Non-pigmented ciliary epithelial cell (primary cell): Measurements from ENCODE around the gene HTT.

Source experiments
- DNase-seq: peaks from one replicate; pipeline ENCODE4 v3.0.0-alpha.2; 2010; ENCODE audit warnings: low read depth

HTT gene

DNA sequence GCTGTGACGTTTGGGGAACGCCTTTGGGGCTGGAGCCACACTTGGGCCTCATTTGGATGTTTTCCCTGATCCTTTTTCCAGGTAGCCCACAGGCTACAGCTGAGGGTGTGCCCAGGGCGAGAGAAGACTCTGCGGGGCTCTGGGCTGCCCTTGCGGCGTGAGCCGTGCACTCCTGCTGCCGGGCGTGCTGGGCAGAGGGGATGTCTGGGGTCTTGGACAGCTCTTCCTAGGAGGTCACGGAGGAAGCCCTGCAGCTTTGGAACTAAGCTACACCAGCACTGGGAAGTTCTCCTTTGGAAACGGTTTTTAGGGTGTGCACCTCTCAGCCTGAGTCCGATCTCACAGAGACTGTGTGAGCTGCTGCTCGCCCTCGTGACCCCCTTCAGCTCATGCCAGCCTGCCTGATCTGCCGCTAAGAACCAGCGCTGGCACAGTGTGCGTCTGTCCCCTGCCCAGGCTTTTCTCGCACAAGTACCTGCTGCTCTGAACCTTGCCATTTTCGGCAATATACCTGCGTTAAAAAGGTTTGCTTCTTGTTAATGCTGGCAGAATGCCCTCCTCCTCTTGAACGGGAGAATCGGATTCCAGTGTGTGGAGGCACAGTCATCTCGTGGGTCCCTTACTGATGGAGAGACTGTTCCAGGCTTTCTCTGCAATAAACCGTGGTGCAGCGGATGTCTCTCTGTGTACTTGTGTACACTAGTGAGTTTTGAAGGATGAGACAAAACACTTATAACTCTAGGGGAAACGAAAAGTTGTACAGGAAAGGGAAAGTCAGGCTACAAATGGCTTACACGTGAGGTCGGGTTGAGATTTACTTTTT is 188.8 kb downstream of the HTT start:
- no peak for DNase-seq

DNA sequence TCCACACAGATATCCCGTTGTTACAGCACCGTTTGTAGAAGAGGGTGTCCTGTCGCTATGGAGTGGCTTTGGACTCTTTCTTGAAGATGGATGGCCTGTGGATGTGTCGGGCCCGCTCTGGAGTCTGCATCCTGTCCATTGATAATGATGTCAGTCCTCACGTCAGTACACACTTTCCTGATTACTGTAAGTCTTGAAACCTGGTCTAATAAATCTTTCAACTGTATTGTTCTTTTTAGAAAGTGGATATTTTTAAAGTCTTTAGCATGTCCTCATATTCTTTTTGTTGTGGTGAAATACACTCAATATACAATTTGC is 189.4 kb downstream of the HTT start:
- no peak for DNase-seq

DNA sequence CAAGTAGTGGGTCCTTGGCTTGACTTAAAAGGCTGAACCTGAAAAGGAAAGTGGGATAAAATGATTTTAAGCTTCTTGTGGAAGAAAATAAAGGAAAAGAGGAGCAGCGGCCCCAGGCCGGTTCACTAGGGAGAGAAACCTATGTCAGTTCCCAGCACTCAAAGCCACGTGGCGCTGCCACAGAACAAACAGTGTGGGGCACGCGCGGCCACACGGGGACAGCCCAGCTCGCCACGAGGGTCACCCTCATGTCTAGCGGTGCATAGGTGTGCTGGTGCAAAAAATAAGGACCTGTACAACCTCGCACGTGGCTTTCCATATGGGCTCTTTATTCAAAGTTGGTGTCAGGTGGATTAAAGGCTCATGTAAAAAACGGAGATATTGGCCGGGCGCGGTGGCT is 191.6 kb downstream of the HTT start:
- no peak for DNase-seq

DNA sequence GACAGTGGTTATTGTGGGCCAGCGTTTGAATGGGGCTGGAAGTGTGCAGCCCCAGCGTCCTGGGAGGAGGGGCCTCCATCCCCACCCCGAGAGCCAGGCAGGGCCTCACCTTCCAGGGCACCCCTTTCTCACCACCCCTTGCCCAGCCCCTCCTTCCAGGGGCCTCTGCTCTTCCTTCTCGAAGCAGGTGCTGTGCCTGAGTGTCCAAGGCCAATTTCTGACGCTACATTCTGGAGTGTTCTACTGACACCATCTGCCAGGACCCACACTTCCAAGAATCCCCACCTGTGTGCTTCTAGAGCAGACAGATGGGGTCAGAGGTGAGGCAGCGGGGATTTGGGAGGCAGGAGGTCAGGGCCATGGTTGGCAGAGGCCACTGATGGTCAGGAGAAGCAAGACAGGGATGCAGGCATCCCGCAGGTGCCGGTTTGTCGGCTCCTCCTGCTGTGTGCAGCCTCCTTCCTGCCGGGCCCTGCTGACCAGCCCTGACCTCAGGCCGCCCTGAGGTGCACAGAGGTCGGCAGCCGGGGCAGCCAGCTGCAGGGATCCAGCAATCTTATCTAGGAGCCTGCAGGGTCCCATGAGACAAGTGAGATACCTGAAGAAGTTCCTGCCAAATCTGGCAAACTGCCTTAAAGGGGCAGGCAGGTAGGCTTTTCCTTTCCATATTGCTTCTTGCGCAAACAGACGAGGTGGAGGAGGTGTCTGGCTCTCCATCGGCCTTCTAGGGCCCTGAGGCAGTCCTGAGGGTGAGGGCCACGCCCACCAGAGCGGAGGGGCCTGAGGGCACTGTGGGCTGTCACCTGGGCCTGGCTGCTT is 193.3 kb downstream of the HTT start:
- DNase-seq, result no peak

DNA sequence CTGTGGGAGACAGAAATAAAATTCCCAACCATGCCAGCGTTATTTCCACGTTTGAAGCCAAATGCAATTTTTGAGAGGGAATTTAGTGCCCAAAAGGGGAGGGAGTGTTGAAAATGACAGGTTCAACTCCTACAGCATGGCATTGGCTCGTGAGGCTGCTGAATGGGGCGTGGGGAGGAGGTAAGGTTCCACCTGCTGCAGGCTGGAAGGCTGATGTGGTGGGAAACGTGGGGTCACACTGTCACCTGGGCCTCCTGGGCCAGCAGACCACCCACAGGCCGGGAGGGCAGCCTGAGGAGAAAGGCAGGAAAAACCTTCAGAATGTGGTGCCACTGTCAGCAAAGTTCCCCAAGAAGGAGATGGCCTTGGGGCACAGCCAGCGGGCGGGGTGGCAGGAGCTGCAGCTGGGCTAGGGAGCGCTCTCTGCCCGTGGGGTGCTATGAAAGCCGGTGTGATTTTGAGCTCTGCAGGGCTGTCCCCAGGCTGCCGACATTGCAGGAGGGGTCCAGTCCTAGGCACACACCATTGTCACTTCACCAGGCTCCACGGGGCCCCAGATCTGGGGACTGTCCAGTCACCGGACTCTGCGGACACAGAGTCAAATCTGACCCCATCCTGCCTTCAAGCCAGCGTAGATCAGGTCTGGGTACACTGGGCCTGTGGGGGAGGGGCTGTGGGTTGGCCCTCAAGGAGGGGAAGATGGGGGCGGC is 194.1 kb downstream of the HTT start:
- DNase-seq, result no peak

DNA sequence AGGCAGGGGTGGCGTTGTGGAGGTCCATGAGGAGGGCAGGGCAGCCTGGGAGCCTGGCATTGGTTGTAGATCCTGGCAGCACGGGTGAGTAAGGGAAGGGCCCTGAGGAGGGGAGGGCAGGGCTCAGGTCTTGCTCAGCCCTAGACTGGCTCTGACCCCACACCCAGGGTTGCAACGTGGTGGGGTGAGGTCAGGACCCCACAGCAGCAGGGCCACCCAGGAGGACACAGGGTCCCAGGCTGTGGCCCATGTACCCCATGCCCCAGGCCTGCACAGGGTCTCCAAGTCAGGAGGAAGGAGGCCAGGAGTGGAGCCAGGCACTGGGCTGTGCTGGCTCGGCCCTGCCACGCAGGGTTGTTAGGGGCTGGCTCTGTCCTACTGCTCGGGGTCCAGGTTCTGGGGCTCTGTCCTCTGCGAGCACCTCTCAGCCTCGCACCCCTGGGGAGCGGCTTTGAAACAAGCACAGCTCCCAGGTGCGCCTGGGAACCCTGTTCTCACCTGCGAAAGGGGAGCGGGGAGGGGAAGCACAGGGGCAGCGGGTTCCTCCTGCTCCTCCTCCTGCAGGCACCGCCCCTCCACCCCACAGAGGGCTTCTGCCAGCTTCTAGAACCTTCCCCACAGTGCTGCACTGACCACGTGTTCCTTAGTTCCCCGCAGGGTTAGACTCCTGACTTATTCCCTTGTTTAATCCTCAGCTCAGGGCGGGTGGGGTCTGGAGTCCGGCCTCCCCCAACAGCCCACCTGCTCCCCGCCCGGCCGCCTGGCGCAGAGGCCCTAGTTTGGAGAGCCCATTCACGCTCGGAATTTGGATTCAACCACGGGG is 194.8 kb downstream of the HTT start:
- DNase-seq, result no peak

DNA sequence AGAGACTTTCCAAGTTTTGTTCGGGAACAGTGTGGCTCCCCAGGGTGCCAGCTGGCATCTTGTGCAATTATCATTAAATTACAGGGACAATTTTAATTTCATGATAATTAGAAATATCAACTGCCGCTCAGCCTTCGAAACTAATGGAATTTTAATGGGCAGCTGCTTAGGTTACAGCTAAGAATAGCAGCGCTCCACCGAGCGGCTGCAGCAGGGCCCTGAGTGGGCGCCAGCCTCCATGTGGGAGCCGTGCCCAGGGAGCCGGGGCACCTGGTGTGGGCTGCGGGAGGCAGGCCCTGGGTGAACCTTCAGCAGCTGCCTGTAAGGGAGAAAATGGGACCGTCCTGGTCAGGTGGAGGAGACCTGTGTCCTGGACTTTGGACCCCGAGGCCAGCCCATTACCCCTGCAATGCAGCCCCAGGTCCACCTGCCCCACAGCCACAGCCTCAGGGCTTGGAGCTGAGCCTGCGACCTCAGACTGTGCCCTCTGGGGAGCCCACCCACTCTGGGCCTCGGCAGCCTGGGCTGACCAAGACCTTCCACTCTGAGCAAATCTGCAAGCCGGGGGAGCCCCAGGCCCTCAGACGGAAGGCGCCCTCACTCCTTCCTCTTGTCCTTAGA is 195.6 kb downstream of the HTT start:
- no peak for DNase-seq

DNA sequence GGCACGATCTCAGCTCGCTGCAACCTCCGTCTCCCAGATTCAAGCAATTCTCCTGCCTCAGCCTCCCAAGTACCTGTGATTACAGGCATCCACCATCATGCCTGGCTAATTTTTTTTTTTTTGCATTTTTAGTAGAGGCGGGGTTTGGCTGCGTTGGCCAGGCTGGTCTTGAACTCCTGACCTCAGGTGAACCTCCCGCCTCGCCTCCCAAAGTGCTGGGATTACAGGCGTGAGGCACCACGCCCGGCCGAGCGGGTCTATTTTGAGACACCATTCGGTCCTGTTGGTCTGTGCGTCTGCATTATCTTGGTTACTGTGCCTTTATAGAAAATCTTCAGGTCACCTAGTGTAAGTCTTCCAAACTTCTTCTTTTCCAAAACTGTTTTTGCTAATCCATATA is 196.7 kb downstream of the HTT start:
- DNase-seq, result no peak

DNA sequence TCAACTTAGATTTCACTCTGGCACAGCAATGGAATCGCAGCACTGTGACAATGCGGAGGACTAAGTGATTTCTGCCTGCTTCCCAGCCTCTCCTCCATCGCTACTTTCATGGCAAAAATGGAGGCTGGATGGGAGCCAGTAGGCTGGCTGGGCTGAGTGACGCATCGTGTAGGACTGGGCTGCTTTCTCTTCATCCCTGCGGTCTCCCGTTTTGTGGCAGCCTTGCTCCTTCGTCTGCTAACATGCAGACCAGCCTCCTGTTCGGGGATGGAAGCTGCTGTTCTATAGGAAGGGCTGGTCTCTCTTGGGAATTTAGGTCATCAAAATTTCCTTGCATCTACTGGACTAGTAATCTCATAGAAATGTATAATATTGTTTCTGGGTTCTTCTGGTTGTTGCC is 202.5 kb downstream of the HTT start:
- DNase-seq, result no peak

DNA sequence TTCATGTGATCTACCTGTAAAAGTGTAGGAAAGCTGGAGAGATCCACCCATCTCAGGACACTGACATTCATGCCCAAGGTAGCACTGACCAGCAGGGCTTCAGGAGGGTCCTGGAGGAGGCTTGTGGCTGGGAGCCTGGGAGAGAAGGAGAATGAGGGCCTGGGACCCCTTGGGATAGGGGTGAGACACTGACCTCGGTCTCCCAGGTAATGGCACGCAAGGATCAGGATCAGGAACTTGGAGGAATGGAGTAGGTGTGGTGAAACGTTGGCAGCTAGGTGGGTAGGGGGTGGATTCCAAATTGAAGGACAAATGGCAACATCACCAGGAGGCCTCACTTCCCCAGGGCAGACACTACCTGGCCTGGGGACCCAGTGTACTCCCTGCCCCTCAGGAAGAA is 206.0 kb downstream of the HTT start:
- no peak for DNase-seq

DNA sequence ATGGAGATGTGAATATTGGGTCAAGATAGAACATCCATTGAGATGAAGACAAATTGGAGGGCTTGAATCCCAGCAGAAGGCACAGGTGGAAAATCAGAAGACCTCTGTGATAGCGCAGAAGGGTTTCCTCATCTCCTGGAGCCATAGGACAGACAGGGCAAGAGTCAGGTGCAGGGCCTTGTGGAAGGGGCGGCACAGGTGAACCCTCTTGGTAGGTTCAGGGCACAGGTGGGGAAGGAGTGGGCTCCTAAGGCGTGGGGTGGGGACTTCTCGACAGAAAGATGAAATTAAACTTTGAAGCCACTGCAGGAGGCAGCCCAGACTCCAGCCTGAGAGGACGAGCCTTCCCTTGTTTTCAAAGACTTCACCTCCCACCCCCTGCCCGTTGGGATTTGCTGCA is 209.0 kb downstream of the HTT start:
- no peak for DNase-seq

DNA sequence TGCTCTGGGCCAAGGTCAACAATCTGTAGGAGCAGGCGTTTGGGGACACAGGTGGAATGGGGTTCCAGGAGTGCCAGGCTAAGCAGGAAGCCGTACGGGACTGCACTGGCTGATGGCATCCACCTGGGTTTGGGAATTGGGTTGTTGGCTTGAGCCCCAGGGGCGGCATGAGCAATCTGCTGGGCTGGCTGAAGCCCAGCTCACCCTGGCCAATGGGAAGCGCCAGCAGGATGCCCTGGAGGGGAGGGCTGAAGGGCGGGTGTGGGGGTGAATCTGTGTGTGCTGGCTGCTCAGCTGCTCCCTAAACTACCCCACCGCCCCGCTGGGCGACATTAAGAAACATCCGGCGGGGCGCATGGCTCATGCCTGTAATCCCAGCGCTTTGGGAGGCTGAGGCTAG is 209.4 kb downstream of the HTT start:
- no peak for DNase-seq

DNA sequence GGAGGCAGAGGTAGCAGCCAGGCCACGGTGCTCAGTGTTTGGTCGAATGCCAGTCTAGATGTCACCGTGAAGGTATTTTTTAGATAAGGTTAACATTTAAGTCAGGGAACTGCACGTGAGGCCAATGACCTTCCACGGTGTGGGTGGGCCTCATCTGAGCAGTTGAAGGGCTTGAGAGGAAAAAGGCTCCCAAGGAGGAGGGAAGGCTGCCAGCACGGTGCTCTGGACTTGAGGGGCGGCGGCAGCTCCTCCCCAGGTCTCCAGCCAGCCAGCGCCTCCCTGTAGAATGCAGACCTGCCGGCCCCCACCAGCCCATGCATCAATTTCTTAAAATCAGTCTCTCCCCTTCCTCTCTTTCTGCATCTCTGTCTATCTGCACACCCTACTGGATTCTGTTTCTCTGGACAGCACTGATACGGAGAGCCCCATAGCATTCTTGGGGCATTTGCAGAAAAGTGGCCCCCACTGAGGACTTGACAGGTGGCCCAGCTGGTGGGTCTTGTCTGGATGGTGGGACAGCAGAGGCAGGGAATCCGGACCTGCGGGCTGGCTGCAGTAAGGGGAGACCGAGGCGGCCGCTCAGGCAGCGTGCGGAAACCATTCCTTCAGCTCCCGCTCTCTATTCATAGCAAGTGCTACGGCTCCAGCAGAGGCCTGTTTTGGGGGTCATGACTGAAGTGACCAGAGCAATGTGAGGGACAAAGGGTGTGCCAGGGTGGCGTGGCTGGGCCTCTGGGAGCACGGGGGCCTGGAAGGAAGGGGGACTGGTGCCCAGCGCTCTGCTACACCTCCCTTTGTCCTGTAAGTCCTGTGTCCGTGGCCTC is 210.5 kb downstream of the HTT start:
- no peak for DNase-seq

DNA sequence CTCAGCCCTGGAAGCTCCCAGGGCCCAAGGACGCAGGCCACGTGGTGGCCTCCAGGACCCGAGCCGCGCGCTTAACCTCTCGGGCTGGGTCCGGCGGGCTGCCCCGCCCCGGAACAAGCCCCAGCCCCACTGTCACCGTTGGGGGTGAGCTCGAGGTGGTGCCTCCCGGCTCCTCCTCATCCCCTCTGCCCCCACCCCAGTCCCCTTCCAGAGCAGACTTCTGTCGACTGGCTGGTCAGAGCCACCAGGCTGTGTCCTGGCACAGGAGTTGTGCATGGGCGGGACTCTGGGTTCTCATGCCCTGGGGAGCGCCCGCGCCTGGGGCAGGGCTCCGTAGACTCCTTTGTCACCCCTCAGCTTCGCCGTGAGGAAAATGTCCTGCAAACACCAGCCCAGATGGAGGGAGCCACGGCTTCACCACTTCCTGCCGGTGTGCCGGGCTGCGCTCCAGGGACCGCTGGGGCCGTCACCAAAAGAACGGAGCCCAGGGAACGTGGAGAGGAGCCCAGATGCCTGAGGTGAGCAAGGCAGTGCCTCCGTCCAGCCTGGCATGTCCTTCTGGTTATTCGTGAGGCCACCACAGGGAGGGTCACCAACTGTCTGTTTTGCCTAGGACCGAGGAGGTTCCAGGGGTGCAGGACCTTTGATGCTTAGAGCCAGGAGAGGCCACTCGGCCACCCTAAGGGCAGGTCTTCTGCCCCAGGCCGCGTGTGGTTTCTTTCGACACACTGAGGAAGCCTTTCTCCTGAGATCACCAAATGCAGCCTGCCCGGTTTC is 211.3 kb downstream of the HTT start:
- no peak for DNase-seq

DNA sequence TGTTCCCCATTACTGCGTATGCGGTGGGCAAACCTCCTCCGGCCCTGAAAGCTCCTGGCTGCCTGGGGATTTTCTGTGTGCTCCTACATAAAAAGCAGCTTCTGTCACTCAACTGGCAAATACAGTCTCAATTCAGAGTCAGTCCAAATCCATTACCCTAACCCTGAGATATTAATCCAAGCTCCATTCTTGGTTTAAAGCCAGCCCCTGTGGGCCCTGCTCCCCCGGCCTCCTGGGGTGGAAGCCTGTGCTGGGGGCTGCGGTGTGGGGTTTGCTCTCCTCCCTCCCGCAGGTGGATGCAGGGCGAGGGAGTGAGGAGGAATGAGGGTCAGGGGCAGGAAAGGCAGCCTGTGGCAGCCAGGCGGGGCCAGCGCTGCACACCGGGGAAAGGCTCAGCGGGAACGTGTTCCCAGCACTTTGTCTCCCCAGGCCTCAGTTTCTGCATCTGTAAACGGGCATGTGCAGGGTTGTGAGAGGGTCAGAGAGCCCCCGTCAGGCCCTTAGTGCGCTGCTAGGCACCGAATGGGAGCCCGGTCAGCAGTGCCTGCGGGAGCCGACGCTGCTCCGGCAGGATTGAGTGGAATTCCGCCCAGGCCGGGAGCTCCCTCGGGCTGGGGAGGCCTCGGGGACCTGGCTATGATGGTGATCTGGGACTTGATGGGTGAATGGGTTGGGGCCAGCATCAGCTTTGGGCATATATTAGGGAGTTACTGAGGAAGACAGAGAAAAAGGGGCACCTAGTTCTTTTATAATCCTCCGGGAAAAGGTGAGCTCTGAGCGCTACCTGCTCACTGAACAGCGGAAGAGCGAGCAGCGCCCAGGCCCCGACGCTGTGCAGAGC is 212.1 kb downstream of the HTT start:
- DNase-seq, result no peak

DNA sequence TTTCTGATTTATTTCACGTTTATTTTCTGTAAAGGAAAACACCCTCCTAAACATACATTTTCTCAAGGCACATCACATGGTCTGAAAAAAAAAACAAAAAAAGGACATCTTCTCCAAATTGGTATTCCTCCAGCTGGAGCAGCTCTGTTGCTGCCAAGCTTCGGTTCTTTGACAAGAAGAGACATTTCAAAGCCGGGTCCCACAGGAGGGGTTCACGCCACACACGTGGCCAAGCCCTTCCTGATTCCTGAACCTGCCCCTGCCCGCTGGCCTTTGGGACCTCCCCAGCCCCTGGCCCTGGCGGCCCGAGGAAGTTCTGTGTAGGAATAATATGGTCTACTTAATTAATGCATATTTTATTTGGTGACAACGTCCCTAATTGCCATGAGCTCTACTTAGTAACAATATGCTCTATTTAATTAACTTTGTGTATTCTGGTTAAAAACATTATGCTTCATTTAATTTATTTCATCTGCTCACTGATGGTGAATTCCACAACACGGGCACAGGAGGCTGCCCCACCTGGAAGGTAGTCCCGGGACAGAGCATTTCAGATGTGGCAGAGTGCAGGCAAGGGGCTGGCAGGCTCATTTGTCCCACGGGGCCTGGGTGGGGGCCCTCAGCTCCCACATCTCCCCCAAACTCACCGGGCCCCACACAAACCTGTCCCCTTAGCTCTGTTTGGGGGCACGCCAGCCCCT is 212.9 kb downstream of the HTT start:
- DNase-seq, result no peak

DNA sequence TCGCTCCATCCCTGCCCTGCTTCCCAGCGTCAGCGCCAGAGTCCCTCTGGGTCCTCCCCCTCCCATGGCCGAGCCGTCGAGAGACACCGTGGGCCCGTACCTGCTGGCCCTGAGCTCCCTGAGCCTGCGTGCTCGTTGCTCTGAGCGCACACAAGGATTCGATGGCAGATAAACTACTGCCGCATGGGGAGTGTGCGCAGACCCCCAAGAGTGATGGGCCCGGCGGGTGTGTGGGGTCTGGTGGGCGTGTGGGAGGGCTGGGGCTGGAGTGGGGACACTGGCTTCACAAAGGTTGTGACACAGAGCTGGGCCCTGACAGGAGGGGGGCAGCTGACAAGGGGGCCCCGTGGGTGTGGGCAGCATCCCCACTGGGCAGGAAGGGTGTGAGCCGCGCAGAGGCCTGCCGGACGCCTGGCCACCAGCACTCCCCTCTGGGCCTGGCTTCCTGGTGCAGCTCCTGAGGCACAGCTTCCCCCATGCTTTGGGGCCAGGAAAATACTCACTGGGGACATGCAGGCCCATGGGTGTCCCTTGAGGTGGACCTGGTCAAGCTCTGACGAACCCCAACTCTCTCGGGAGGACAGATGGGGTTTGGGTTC is 213.6 kb downstream of the HTT start:
- DNase-seq, result no peak

DNA sequence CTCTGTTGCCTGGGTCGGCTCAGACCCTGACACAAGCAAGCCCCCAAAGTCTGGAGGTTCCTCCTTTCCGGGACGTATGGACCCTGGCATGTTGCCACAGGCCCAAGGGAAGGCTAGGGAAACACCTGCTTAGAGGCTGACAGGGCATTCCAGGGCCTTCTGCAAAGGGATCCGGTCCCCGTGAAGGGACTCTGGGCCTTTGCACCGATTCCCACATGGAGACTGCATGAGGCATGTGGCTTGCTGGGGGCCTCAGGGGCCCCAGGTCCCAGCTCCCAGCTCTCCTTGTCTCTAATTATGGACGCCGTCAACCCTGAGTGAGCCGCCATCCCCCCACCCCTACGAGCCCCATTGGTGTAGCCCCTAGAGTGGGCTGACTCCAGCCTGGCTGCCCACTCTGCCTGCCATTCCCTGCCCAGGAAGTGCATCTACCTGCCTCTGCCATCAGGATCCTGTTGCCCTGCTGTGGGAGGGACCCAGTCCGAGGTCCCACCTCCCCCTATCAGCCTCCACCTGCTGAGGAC is 214.2 kb downstream of the HTT start:
- DNase-seq, result no peak
